HG02973 (cell line): ENCODE measurements around the gene PRL.

Source experiments
- ATAC-seq: cut with Tn5 transposase; IDR thresholded peaks from one replicate; pipeline ENCODE4 v1.9.1; 2021; ENCODE audit warnings: moderate library complexity; ENCODE audit not compliant: unreplicated experiment

The PRL gene

GRCh38 chr6:22296936-22297335 lies at the start of gene PRL:
Gene PRL, minus strand, starts transcription at chr6:22297036. Its CDS starts 54 bp downstream, at chr6:22296982.
- ATAC-seq = no peak

- ATAC-seq = no peak
These were observed 47.0 kb upstream of the PRL start for GRCh38 chr6:22343864-22344263.

GRCh38 chr6:22334778-22335177 lies 37.9 kb upstream of the PRL start:
- no peak for ATAC-seq

- no peak for ATAC-seq
These were observed 37.0 kb upstream of the PRL start for GRCh38 chr6:22333802-22334201.

GRCh38 chr6:22332711-22333110 lies 35.9 kb upstream of the PRL start:
- no peak for ATAC-seq

GRCh38 chr6:22332216-22332615 lies 35.4 kb upstream of the PRL start:
- no peak for ATAC-seq

GRCh38 chr6:22330941-22331340 lies 34.1 kb upstream of the PRL start:
- ATAC-seq = no peak

- ATAC-seq = no peak
These were observed 31.6 kb upstream of the PRL start for GRCh38 chr6:22328474-22328873.

GRCh38 chr6:22327881-22328280 lies 31.0 kb upstream of the PRL start:
- ATAC-seq = no peak

GRCh38 chr6:22326500-22326899 lies 29.7 kb upstream of the PRL start:
- ATAC-seq = no peak

GRCh38 chr6:22325481-22325880 lies 28.6 kb upstream of the PRL start:
- no peak for ATAC-seq

GRCh38 chr6:22323848-22324247 lies 27.0 kb upstream of the PRL start:
- ATAC-seq = no peak

- ATAC-seq = no peak
These were observed 25.5 kb upstream of the PRL start for GRCh38 chr6:22322103-22323030.

- ATAC-seq = no peak
These were observed 23.9 kb upstream of the PRL start for GRCh38 chr6:22320750-22321149.

GRCh38 chr6:22318404-22318803 lies 21.6 kb upstream of the PRL start:
- no peak for ATAC-seq

- no peak for ATAC-seq
These were observed 17.0 kb upstream of the PRL start for GRCh38 chr6:22313796-22314195.

GRCh38 chr6:22308939-22309338 lies 12.1 kb upstream of the PRL start:
- ATAC-seq = no peak

GRCh38 chr6:22306741-22307466 lies 10.1 kb upstream of the PRL start:
- ATAC-seq = no peak

- no peak for ATAC-seq
These were observed 6.0 kb upstream of the PRL start for GRCh38 chr6:22302838-22303237.

- ATAC-seq = no peak
These were observed 3.6 kb upstream of the PRL start for GRCh38 chr6:22300273-22300998.

- ATAC-seq = no peak
These were observed 1.6 kb upstream of the PRL start for GRCh38 chr6:22298475-22298890.
